Endodermal cell (in vitro differentiated cells): ENCODE results near the gene CEP128. TPM values are rescaled to one million over a fixed set of nuclear protein-coding genes. Genes with fewer than 3 reads are reported as not detected.

ENCODE experiments used
- DNase-seq: peaks from one replicate; pipeline ENCODE4 v3.0.0-alpha.2; 2017
- H3K27ac ChIP-seq: 2 replicates; pipeline ENCODE4 v1.5.1; 2013; ENCODE audit warnings: mild to moderate bottlenecking, low read depth, low read length, moderate library complexity
- H3K27me3 ChIP-seq: 2 replicates; pipeline ENCODE4 v1.6.1; 2013; ENCODE audit warnings: mild to moderate bottlenecking, low read length, moderate library complexity; ENCODE audit not compliant: insufficient read depth, control insufficient read depth, poor library complexity, severe bottlenecking
- H3K36me3 ChIP-seq: 2 replicates; pipeline ENCODE4 v1.7.0; 2013; ENCODE audit warnings: mild to moderate bottlenecking, low read length, moderate library complexity; ENCODE audit not compliant: control insufficient read depth, insufficient read depth
- H3K4me1 ChIP-seq: one replicate; pipeline ENCODE4 v1.7.0; 2013; ENCODE audit warnings: low read length; ENCODE audit not compliant: control insufficient read depth, insufficient read depth
- H3K4me3 ChIP-seq: 2 replicates; pipeline ENCODE4 v1.5.1; 2013; ENCODE audit warnings: mild to moderate bottlenecking, low read length, moderate library complexity
- H3K9ac ChIP-seq: 2 replicates; pipeline ENCODE4 v1.6.1; 2013; ENCODE audit warnings: mild to moderate bottlenecking, low read length, moderate library complexity; ENCODE audit not compliant: poor library complexity, severe bottlenecking; ENCODE audit errors: extremely low read depth
- H3K9me3 ChIP-seq: 2 replicates; pipeline ENCODE4 v1.6.1; 2013; ENCODE audit warnings: mild to moderate bottlenecking, low read length, moderate library complexity; ENCODE audit not compliant: control insufficient read depth
- H3K27ac Mint-ChIP-seq: 2 replicates; pipeline ENCODE4 v1.8.0; 2020; ENCODE audit warnings: mixed read lengths
- H3K27me3 Mint-ChIP-seq: 2 replicates; pipeline ENCODE4 v1.8.0; 2021; ENCODE audit warnings: mild to moderate bottlenecking, mixed read lengths; ENCODE audit not compliant: insufficient read depth
- H3K36me3 Mint-ChIP-seq: 2 replicates; pipeline ENCODE4 v1.8.0; 2020; ENCODE audit warnings: low read depth, mixed read lengths
- H3K4me1 Mint-ChIP-seq: 2 replicates; pipeline ENCODE4 v1.8.0; 2020; ENCODE audit warnings: mixed read lengths
- H3K4me3 Mint-ChIP-seq: 2 replicates; pipeline ENCODE4 v1.8.0; 2020; ENCODE audit warnings: mild to moderate bottlenecking, moderate library complexity, mixed read lengths
- H3K9me3 Mint-ChIP-seq: 2 replicates; pipeline ENCODE4 v1.8.0; 2020; ENCODE audit warnings: mild to moderate bottlenecking, mixed read lengths
- WGBS, 2 experiments: methylation state at CpG; one replicate each; pipeline versions ENCODE4 v1.1.5 to v1.1.7; 2013; ENCODE audit warnings: missing lambda C conversion rate in 2 of 2, mixed read lengths in 1 of 2; ENCODE audit not compliant: insufficient coverage in 1 of 2, insufficient read length in 1 of 2; 5-methylcytosine and 5-hydroxymethylcytosine counted together
- total RNA-seq, 2 donors: library from RNA; stranded (reverse); fragmentation: NEBNext Ultra II Directional in 1 of 2; extraction: Animal tissue kit (Norgen Biotek cat#: 25700) in 1 of 2; gene quantifications; 2 replicates in 1 of 2; 3 replicates in 1 of 2; pipeline ENCODE4 v1.2.1, GENCODE V29; 2021
- TF ChIP-seq, protein P1 (sequence below): fragments of 200-600 bp; sonication (generic); conservative IDR thresholded peaks from 2 replicates; pipeline ENCODE4 v1.5.0; 2021; ENCODE audit warnings: antibody characterized with exemption, mild to moderate bottlenecking

CEP128 gene
- total RNA-seq, 2 donors from 2014 or later: 21.6 to 29.0 TPM

DNA sequence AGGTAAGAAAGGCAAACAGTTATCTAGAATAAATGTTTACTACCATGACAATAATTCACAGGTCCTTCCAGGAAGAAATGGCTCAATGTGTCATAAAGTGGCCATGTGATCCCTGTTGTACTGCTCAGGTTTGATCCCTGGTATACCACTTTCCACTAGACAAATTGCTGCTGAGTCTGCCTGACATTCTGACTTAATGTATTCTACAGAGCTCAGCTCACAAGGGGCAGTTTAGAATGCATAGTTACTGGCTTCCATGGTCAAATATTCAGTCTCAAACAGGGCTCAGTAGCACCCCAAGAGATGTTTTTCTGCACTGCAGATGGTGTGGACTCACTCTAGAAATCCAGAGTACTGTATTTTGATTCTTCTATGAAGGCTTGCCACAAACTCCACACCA is 35.7 kb upstream of the CEP128 start:
- TF ChIP-seq, protein P1, sequence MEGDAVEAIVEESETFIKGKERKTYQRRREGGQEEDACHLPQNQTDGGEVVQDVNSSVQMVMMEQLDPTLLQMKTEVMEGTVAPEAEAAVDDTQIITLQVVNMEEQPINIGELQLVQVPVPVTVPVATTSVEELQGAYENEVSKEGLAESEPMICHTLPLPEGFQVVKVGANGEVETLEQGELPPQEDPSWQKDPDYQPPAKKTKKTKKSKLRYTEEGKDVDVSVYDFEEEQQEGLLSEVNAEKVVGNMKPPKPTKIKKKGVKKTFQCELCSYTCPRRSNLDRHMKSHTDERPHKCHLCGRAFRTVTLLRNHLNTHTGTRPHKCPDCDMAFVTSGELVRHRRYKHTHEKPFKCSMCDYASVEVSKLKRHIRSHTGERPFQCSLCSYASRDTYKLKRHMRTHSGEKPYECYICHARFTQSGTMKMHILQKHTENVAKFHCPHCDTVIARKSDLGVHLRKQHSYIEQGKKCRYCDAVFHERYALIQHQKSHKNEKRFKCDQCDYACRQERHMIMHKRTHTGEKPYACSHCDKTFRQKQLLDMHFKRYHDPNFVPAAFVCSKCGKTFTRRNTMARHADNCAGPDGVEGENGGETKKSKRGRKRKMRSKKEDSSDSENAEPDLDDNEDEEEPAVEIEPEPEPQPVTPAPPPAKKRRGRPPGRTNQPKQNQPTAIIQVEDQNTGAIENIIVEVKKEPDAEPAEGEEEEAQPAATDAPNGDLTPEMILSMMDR: peak; percentile 60
- no peaks in the 10 kb centered on the region for H3K36me3 Mint-ChIP-seq
- no peak overlapping the region for H3K27ac Mint-ChIP-seq

GRCh38 chr14:80974679-80975078 is 33.1 kb upstream of the CEP128 start:
- TF ChIP-seq, protein P1: no peak
- no peak overlapping the region for H3K4me3 Mint-ChIP-seq
- Histone ChIP-seq H3K9me3 (no peaks in the 10 kb centered on the region), H3K4me1 (no peaks in the 10 kb centered on the region), H3K27me3 (peaks cover 6% of the 10 kb centered on the region), H3K36me3 (no peaks in the 10 kb centered on the region), H3K27ac (no peak overlapping the region), H3K9ac (no peak overlapping the region), H3K4me3 (no peak overlapping the region)
- peaks cover 16% of the 10 kb centered on the region for H3K27me3 Mint-ChIP-seq
- peaks cover 8% of the 10 kb centered on the region for H3K4me1 Mint-ChIP-seq
- H3K9me3 Mint-ChIP-seq: no peaks in the 10 kb centered on the region
- no peak overlapping the region for H3K27ac Mint-ChIP-seq
- 86 to 93% methylated on average over 1 to 2 of the region's 2 CpGs for WGBS, 2 experiments
- no peaks in the 10 kb centered on the region for H3K36me3 Mint-ChIP-seq
- no peak for DNase-seq

More for the DNA sequence above, 35.7 kb upstream of the CEP128 start:
- H3K4me1 Mint-ChIP-seq: peaks cover 8% of the 10 kb centered on the region
- Histone ChIP-seq H3K27me3 (peaks cover 6% of the 10 kb centered on the region), H3K9ac (no peak overlapping the region), H3K4me1 (no peaks in the 10 kb centered on the region), H3K9me3 (no peaks in the 10 kb centered on the region), H3K4me3 (no peak overlapping the region), H3K36me3 (no peaks in the 10 kb centered on the region), H3K27ac (no peak overlapping the region)
- no peak for DNase-seq
- H3K4me3 Mint-ChIP-seq: no peak overlapping the region
- H3K9me3 Mint-ChIP-seq: no peaks in the 10 kb centered on the region
- H3K27me3 Mint-ChIP-seq: peaks cover 18% of the 10 kb centered on the region

GRCh38 chr14:80973931-80974641 is 32.5 kb upstream of the CEP128 start:
- Mint-ChIP-seq H3K9me3 (no peaks in the 10 kb centered on the region), H3K27ac (no peak overlapping the region), H3K36me3 (no peaks in the 10 kb centered on the region), H3K4me3 (no peak overlapping the region), H3K27me3 (peaks cover 14% of the 10 kb centered on the region), H3K4me1 (peaks cover 8% of the 10 kb centered on the region)
- 86 to 90% methylated on average over 4 to 5 of the region's 5 CpGs for WGBS, 2 experiments
- Histone ChIP-seq H3K4me3 (no peak overlapping the region), H3K4me1 (no peaks in the 10 kb centered on the region), H3K9me3 (no peaks in the 10 kb centered on the region), H3K9ac (no peak overlapping the region), H3K36me3 (no peaks in the 10 kb centered on the region), H3K27ac (no peak overlapping the region), H3K27me3 (peaks cover 6% of the 10 kb centered on the region)
- TF ChIP-seq, protein P1: no peak
- DNase-seq: no peak
